ENCODE measurements around the gene LCMT1. TPM values are rescaled to one million over a fixed set of nuclear protein-coding genes. Genes with fewer than 3 reads are reported as not detected.

LCMT1 gene
- total and polyA plus RNA-seq, 9 of the 15 experiments (the other 6 are each of a cell fraction or from before 2014, with no cell fraction given): 20.0 to 42.8 (median 32.3) TPM

DNA sequence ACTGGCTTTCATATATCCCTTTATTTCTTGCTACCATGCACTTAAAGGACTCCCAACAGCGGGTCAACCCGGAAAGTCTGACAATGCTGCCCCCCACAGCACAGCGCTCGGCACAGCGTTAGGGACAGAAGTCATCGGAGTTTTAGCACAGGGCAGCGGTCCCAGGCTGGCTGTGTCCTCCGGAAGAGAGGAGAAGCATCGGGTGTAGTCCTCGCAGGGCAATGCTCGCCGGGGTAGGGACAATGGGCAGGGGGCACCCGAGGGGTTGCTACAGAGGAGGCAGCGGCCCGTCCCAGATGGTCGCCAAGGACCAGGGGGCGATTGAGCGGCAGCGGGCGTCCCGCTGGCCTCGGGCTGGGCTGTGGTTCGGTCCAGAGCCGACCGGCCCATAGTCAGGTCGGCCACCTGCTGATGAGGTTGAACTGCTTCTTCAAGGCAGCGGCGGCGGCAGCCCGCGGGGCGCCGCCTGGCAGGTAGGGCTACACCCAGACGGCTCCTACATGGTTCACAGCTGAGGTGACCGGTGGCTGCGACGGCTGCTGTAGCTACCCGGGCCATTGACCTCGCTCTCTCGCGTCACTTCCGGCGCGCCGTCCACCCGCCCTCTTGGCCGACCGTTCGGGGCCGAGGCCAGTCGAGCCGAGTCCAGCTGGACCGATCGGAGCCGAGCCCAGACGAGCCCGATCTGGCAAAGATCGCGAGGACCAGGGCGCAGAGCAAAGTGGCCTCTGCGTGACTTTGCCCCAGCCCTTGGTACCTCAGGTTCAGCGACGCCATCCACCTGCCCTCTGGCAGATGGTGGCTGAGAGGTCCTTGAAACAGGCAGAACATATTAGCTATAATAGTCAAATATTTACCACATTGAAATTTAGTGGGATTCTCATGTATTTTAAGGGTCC is 4.7 kb upstream of the LCMT1 start (continued):
- TF ChIP-seq FOSL1 (tag; conservative IDR thresholded peaks at IDR 0.05) (no peak), HNRNPL (IDR thresholded peaks at IDR 0.05; ENCODE audit: low read depth, low read length) (0 out of 2 replicates have a peak, but pooled peaks have one; percentile 37), ZKSCAN8 (CRISPR knock-in tag; IDR thresholded peaks at IDR 0.05) (no peak), GABPB1 (CRISPR knock-in tag; IDR thresholded peaks at IDR 0.05) (peak; percentile 99), CEBPB (tag; IDR thresholded peaks at IDR 0.05) (no peak), DACH1 (IDR thresholded peaks at IDR 0.05; ENCODE audit: partially characterized antibody) (peak; percentile 82), GATAD2A (IDR thresholded peaks at IDR 0.05) (peak; percentile 41; the same call in 1 of the 2 replicates), HNRNPLL (IDR thresholded peaks at IDR 0.05; ENCODE audit: low read depth, low read length, poor library complexity, severe bottlenecking) (no peak), L3MBTL2 (IDR thresholded peaks at IDR 0.05) (peak; percentile 88), BACH1 (tag; IDR thresholded peaks at IDR 0.05) (no peak; the same call in 1 of the 2 replicates), RAD21 (CRISPR knock-in tag; conservative IDR thresholded peaks at IDR 0.05 in 1 of 2, IDR thresholded peaks at IDR 0.05 in 1 of 2) (peak; percentile 73 to 78), HDAC6 (IDR thresholded peaks at IDR 0.05; ENCODE audit: low read depth, low read length) (no peak), TAF9B (IDR thresholded peaks at IDR 0.05; ENCODE audit: partially characterized antibody) (peak; percentile 57), MTA3 (IDR thresholded peaks at IDR 0.05; ENCODE audit: borderline replicate concordance) (peak; percentile 27; the same call in 1 of the 2 replicates), HCFC1 (IDR thresholded peaks at IDR 0.05; ENCODE audit: low read depth, low read length) (peak; percentile 84), SAFB2 (IDR thresholded peaks at IDR 0.05; ENCODE audit: borderline replicate concordance, low read depth, low read length, severe bottlenecking) (no peak), STAG1 (CRISPR knock-in tag; IDR thresholded peaks at IDR 0.05; ENCODE audit: borderline replicate concordance) (no peak; the same call in 1 of the 2 replicates), MEF2D (tag; conservative IDR thresholded peaks at IDR 0.05; ENCODE audit: low read depth) (no peak)
- TF ChIP-seq, protein P1, sequence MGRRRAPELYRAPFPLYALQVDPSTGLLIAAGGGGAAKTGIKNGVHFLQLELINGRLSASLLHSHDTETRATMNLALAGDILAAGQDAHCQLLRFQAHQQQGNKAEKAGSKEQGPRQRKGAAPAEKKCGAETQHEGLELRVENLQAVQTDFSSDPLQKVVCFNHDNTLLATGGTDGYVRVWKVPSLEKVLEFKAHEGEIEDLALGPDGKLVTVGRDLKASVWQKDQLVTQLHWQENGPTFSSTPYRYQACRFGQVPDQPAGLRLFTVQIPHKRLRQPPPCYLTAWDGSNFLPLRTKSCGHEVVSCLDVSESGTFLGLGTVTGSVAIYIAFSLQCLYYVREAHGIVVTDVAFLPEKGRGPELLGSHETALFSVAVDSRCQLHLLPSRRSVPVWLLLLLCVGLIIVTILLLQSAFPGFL (CRISPR knock-in tag; IDR thresholded peaks at IDR 0.05): no peak
- TF ChIP-seq, protein P2, sequence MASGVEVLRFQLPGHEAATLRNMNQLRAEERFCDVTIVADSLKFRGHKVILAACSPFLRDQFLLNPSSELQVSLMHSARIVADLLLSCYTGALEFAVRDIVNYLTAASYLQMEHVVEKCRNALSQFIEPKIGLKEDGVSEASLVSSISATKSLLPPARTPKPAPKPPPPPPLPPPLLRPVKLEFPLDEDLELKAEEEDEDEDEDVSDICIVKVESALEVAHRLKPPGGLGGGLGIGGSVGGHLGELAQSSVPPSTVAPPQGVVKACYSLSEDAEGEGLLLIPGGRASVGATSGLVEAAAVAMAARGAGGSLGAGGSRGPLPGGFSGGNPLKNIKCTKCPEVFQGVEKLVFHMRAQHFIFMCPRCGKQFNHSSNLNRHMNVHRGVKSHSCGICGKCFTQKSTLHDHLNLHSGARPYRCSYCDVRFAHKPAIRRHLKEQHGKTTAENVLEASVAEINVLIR (CRISPR knock-in tag; IDR thresholded peaks at IDR 0.05): peak; percentile 91
- TF ChIP-seq, protein P3, sequence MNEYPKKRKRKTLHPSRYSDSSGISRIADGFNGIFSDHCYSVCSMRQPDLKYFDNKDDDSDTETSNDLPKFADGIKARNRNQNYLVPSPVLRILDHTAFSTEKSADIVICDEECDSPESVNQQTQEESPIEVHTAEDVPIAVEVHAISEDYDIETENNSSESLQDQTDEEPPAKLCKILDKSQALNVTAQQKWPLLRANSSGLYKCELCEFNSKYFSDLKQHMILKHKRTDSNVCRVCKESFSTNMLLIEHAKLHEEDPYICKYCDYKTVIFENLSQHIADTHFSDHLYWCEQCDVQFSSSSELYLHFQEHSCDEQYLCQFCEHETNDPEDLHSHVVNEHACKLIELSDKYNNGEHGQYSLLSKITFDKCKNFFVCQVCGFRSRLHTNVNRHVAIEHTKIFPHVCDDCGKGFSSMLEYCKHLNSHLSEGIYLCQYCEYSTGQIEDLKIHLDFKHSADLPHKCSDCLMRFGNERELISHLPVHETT (CRISPR knock-in tag; conservative IDR thresholded peaks at IDR 0.05 in 1 of 2, IDR thresholded peaks at IDR 0.05 in 1 of 2): peak in 1 of 2 experiments; percentile 66; a peak in 2 of 4 replicates
- TF ChIP-seq, protein P4, sequence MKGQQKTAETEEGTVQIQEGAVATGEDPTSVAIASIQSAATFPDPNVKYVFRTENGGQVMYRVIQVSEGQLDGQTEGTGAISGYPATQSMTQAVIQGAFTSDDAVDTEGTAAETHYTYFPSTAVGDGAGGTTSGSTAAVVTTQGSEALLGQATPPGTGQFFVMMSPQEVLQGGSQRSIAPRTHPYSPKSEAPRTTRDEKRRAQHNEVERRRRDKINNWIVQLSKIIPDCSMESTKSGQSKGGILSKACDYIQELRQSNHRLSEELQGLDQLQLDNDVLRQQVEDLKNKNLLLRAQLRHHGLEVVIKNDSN (CRISPR knock-in tag; IDR thresholded peaks at IDR 0.05): no peak; the same call in 1 of the 2 replicates

Measured in K562 (cell line).